Measurements from ENCODE around the gene IL31RA. TPM values are rescaled to one million over a fixed set of nuclear protein-coding genes. Genes with fewer than 3 reads are reported as not detected.

Gene IL31RA
- total and polyA plus RNA-seq, 2 experiments from 2014 or later, result not detected

GRCh38 chr5:55892479-55892878, 41.3 kb downstream of the IL31RA start:
- H3K36me3 Mint-ChIP-seq (ENCODE audit: low read depth), result peaks cover 3% of the 10 kb centered on the region; the same call in 2 of the 3 replicates
- no peaks in the 10 kb centered on the region for H3K4me1 Mint-ChIP-seq
- H3K4me1 ChIP-seq (ENCODE audit: insufficient read depth), result no peaks in the 10 kb centered on the region
- no peak overlapping the region for H3K4me2 ChIP-seq
- H3K9me3 Mint-ChIP-seq, result peaks cover 4% of the 10 kb centered on the region; the same call in 1 of the 3 replicates
- no peak overlapping the region for H3K27ac ChIP-seq (ENCODE audit: low read depth)
- H3K27ac Mint-ChIP-seq, result no peak overlapping the region
- no peak for TF ChIP-seq ZNF331 (CRISPR knock-in tag; IDR thresholded peaks at IDR 0.05; ENCODE audit: low read depth)
- TF ChIP-seq CTCF (conservative IDR thresholded peaks at IDR 0.05; ENCODE audit: low read depth in 2 of 2), result no peak
- TF ChIP-seq ETS1 (IDR thresholded peaks at IDR 0.05), result no peak
- TF ChIP-seq CREB1 (CRISPR knock-in tag; IDR thresholded peaks at IDR 0.05; ENCODE audit: low read depth), result no peak
- TF ChIP-seq ZNF462 (CRISPR knock-in tag; IDR thresholded peaks at IDR 0.05), result no peak
- no peak for TF ChIP-seq STAT1 (IDR thresholded peaks at IDR 0.05; ENCODE audit: unreplicated experiment)
- TF ChIP-seq EZH2 (IDR thresholded peaks at IDR 0.05; ENCODE audit: low read depth, unreplicated experiment), result no peak
- TF ChIP-seq ZNF114 (CRISPR knock-in tag; IDR thresholded peaks at IDR 0.05), result no peak
- no peak for TF ChIP-seq NANOG (IDR thresholded peaks at IDR 0.05; ENCODE audit: borderline replicate concordance)
- no peak for TF ChIP-seq EZH2phosphoT487 (IDR thresholded peaks at IDR 0.05; ENCODE audit: unreplicated experiment)
- TF ChIP-seq JUNB (IDR thresholded peaks at IDR 0.05; ENCODE audit: unreplicated experiment), result no peak
- no peak for TF ChIP-seq REST (IDR thresholded peaks at IDR 0.05; ENCODE audit: unreplicated experiment)
- no peak for TF ChIP-seq POLR2AphosphoS5 (IDR thresholded peaks at IDR 0.05; ENCODE audit: low read depth)
- H3K27me3 ChIP-seq (ENCODE audit: insufficient read depth), result no peaks in the 10 kb centered on the region
- no peaks in the 10 kb centered on the region for H3K79me2 ChIP-seq (replicated peaks; ENCODE audit: insufficient read depth)
- no peak overlapping the region for H3K4me3 ChIP-seq
- H3K36me3 ChIP-seq (ENCODE audit: insufficient read depth), result no peaks in the 10 kb centered on the region
- H4K20me1 ChIP-seq (replicated peaks; ENCODE audit: insufficient read depth), result no peaks in the 10 kb centered on the region
- H3F3A ChIP-seq (replicated peaks; ENCODE audit: low read depth), result no peaks in the 10 kb centered on the region
- H3K4me3 Mint-ChIP-seq, result no peak overlapping the region
- peaks cover 2% of the 10 kb centered on the region for H3K27me3 Mint-ChIP-seq (ENCODE audit: insufficient read depth, low read depth, poor library complexity)
- no peak for DNase-seq (ENCODE audit: low spot score)
- H3K9me2 ChIP-seq (ENCODE audit: insufficient read depth), result peaks cover 5% of the 10 kb centered on the region; the same call in 1 of the 2 replicates
- no peak for ATAC-seq
- no peak overlapping the region for H2AFZ ChIP-seq
